ENCODE measurements around the gene NPAS1.

DNA sequence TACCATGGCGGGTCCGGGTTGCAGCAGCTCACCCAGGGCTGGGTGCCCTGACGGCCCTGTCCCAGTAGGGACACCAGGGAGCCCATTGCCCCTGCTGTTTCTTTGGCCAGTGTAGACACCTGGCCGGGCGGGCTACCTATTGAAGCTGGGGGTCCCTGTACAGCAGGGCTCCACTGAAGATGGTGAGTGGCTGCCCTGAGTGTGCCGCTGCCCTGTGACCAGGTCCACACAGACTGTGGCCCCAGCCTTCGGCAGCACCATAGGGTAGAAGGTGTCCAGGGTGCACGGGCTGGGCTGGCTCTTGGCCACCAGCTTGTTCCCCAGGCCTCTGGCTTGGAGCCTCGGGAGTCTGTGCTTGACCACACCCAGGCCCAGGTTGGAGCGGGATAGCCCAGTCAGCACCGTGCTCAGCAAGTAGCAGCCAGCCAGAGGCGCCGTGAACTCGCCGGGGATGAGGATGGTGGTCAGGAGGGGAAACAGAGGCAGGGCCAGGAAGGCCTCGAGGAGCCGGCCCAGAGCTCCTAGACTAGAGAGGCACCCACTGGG lies 25.4 kb upstream of the NPAS1 start:
- TF ChIP-seq HDAC6 (IDR thresholded peaks at IDR 0.05; ENCODE audit: low read depth, low read length) (no peak), JUND (IDR thresholded peaks at IDR 0.05; ENCODE audit: low read length) (no peak), EZH2 (IDR thresholded peaks at IDR 0.05; ENCODE audit: low read depth, low read length, severe bottlenecking) (no peak), TBP (IDR thresholded peaks at IDR 0.05; ENCODE audit: low read depth, low read length) (no peak), EP300 (IDR thresholded peaks at IDR 0.05; ENCODE audit: borderline replicate concordance in 1 of 2, low read depth in 2 of 2, low read length in 2 of 2) (no peak), POLR2A (IDR thresholded peaks at IDR 0.05; ENCODE audit: control extremely low read depth in 1 of 2, low read depth in 2 of 2, low read length in 2 of 2) (no peak), MAFK (IDR thresholded peaks at IDR 0.05; ENCODE audit: low read depth, low read length) (no peak), NANOG (IDR thresholded peaks at IDR 0.05; ENCODE audit: insufficient read depth, low read depth, low read length, poor library complexity, severe bottlenecking) (no peak), POLR2AphosphoS5 (IDR thresholded peaks at IDR 0.05; ENCODE audit: low read depth, low read length) (no peak), JUN (IDR thresholded peaks at IDR 0.05; ENCODE audit: low read depth, low read length) (no peak)
- TF ChIP-seq, protein P1, sequence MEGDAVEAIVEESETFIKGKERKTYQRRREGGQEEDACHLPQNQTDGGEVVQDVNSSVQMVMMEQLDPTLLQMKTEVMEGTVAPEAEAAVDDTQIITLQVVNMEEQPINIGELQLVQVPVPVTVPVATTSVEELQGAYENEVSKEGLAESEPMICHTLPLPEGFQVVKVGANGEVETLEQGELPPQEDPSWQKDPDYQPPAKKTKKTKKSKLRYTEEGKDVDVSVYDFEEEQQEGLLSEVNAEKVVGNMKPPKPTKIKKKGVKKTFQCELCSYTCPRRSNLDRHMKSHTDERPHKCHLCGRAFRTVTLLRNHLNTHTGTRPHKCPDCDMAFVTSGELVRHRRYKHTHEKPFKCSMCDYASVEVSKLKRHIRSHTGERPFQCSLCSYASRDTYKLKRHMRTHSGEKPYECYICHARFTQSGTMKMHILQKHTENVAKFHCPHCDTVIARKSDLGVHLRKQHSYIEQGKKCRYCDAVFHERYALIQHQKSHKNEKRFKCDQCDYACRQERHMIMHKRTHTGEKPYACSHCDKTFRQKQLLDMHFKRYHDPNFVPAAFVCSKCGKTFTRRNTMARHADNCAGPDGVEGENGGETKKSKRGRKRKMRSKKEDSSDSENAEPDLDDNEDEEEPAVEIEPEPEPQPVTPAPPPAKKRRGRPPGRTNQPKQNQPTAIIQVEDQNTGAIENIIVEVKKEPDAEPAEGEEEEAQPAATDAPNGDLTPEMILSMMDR (IDR thresholded peaks at IDR 0.05; ENCODE audit: control extremely low read depth in 1 of 3, insufficient read depth in 1 of 3, low read depth in 1 of 3, low read length in 3 of 3) = no peak
- TF ChIP-seq, protein P2, sequence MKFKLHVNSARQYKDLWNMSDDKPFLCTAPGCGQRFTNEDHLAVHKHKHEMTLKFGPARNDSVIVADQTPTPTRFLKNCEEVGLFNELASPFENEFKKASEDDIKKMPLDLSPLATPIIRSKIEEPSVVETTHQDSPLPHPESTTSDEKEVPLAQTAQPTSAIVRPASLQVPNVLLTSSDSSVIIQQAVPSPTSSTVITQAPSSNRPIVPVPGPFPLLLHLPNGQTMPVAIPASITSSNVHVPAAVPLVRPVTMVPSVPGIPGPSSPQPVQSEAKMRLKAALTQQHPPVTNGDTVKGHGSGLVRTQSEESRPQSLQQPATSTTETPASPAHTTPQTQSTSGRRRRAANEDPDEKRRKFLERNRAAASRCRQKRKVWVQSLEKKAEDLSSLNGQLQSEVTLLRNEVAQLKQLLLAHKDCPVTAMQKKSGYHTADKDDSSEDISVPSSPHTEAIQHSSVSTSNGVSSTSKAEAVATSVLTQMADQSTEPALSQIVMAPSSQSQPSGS (IDR thresholded peaks at IDR 0.05; ENCODE audit: low read length) = no peak
- TF ChIP-seq, protein P3, sequence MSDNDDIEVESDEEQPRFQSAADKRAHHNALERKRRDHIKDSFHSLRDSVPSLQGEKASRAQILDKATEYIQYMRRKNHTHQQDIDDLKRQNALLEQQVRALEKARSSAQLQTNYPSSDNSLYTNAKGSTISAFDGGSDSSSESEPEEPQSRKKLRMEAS (IDR thresholded peaks at IDR 0.05) = no peak
